PFSK-1 (cell line): ENCODE results near the gene KLF6.

Experiments used
- FOXP2 ChIP-seq: optimal IDR thresholded peaks from 2 replicates; pipeline ENCODE3; 2011; ENCODE audit warnings: borderline replicate concordance, control low read depth, inconsistent platforms; ENCODE audit not compliant: insufficient read depth; ENCODE audit errors: extremely low read length, extremely low read depth
- POLR2AphosphoS5 ChIP-seq: IDR thresholded peaks from 2 replicates; pipeline ENCODE4 v1.6.1; 2012; ENCODE audit warnings: low read depth, mild to moderate bottlenecking, control low read depth, low read length, moderate library complexity
- SIN3A ChIP-seq: IDR thresholded peaks from 2 replicates; pipeline ENCODE4 v1.6.1; 2012; ENCODE audit warnings: mild to moderate bottlenecking, low read length, moderate library complexity, borderline replicate concordance; ENCODE audit not compliant: insufficient read depth
- TAF1 ChIP-seq: IDR thresholded peaks from 2 replicates; pipeline ENCODE4 v1.6.1; 2012; ENCODE audit warnings: low read length, control low read depth, borderline replicate concordance; ENCODE audit not compliant: insufficient read depth
- TF ChIP-seq, protein P1 (sequence below), 2 experiments: IDR thresholded peaks; 2 replicates each; pipeline versions ENCODE4 v1.6.1 to v1.8.0; 2011 to 2012; ENCODE audit warnings: low read depth in 2 of 2, low read length in 2 of 2, control low read depth in 1 of 2, inconsistent platforms in 1 of 2, mild to moderate bottlenecking in 1 of 2, moderate library complexity in 1 of 2; ENCODE audit not compliant: insufficient read depth in 1 of 2

- TF ChIP-seq, protein P1, sequence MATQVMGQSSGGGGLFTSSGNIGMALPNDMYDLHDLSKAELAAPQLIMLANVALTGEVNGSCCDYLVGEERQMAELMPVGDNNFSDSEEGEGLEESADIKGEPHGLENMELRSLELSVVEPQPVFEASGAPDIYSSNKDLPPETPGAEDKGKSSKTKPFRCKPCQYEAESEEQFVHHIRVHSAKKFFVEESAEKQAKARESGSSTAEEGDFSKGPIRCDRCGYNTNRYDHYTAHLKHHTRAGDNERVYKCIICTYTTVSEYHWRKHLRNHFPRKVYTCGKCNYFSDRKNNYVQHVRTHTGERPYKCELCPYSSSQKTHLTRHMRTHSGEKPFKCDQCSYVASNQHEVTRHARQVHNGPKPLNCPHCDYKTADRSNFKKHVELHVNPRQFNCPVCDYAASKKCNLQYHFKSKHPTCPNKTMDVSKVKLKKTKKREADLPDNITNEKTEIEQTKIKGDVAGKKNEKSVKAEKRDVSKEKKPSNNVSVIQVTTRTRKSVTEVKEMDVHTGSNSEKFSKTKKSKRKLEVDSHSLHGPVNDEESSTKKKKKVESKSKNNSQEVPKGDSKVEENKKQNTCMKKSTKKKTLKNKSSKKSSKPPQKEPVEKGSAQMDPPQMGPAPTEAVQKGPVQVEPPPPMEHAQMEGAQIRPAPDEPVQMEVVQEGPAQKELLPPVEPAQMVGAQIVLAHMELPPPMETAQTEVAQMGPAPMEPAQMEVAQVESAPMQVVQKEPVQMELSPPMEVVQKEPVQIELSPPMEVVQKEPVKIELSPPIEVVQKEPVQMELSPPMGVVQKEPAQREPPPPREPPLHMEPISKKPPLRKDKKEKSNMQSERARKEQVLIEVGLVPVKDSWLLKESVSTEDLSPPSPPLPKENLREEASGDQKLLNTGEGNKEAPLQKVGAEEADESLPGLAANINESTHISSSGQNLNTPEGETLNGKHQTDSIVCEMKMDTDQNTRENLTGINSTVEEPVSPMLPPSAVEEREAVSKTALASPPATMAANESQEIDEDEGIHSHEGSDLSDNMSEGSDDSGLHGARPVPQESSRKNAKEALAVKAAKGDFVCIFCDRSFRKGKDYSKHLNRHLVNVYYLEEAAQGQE (IDR thresholded peaks at IDR 0.05; ENCODE audit: insufficient read depth in 1 of 2, low read depth in 2 of 2, low read length in 2 of 2): no peak
- TF ChIP-seq SIN3A (no peak), TAF1 (no peak), POLR2AphosphoS5 (no peak), FOXP2 (no peak)
These were observed 49.4 kb upstream of the KLF6 start for GRCh38 chr10:3834404-3834803.
